HepG2 (cell line): Measurements from ENCODE around the gene DNAJB6. TPM values are rescaled to one million over a fixed set of nuclear protein-coding genes. Genes with fewer than 3 reads are reported as not detected.

Source experiments
- ATAC-seq: fragments of 200-7000 bp; cut with Tn5 transposase; 3 replicates; pipeline ENCODE4 v1.9.1; 2020; ENCODE audit warnings: mild to moderate bottlenecking, moderate library complexity
- BruUV-seq: library from RNA; stranded (reverse); fragments of 400-500 nt; replicated peaks from 2 replicates; lab custom pipeline; 2021; lab: Mats Ljungman, UMichigan
- CTCF ChIA-PET: fragments of 300-600 bp; formaldehyde crosslinking; extraction: SDS; loops from one replicate; lab custom pipeline; 2021; ENCODE audit warnings: low total read pairs, inconsistent platforms, low intra/inter-chr PET ratio; lab: Yijun Ruan, JAX
- POLR2A ChIA-PET: fragments of 350-600 bp; sonication (Branson Sonifier 250); formaldehyde crosslinking; loops from one replicate; lab custom pipeline; 2020; ENCODE audit warnings: antibody characterized with exemption, inconsistent platforms; lab: Yijun Ruan, JAX
- DNase-seq: peaks from one replicate; pipeline ENCODE4 v3.0.0-alpha.2; 2015; ENCODE audit warnings: low spot score
- FAIRE-seq: peaks from 3 replicates; lab custom pipeline; 2011; peaks lifted over from hg19 to GRCh38; lab: Jason Lieb, UNC
- H2AFZ ChIP-seq: one replicate; pipeline ENCODE4 v1.6.1; 2011; ENCODE audit warnings: low read length, inconsistent platforms
- H3K27ac ChIP-seq: fragments of 300-600 bp; 3 replicates; pipeline ENCODE4 v1.8.0; 2011; ENCODE audit warnings: mixed run types, mild to moderate bottlenecking, mixed read lengths, low read length, inconsistent platforms; ENCODE audit not compliant: insufficient read depth; ENCODE audit errors: extremely low read length
- H3K27me3 ChIP-seq, 2 experiments: fragments of 200-600 bp in 1 of 2; 2 replicates in 1 of 2; 3 replicates in 1 of 2; pipeline versions ENCODE4 v1.6.0 to v1.8.0; 2011; ENCODE audit warnings: low read length in 2 of 2, mild to moderate bottlenecking in 2 of 2, moderate library complexity in 2 of 2, inconsistent platforms in 1 of 2; ENCODE audit not compliant: insufficient read depth in 2 of 2, control insufficient read depth in 1 of 2
- H3K36me3 ChIP-seq, 2 experiments: fragments of 200-600 bp in 1 of 2; replicated peaks in 1 of 2; 2 replicates in 1 of 2; 3 replicates in 1 of 2; pipeline versions ENCODE4 v1.5.1 to v1.8.0; 2011; ENCODE audit warnings: low read length in 2 of 2, inconsistent platforms in 1 of 2; ENCODE audit not compliant: insufficient read depth in 2 of 2, control insufficient read depth in 1 of 2
- H3K4me1 ChIP-seq: 2 replicates; pipeline ENCODE4 v1.5.1; 2012; ENCODE audit warnings: low read length, inconsistent platforms; ENCODE audit not compliant: insufficient read depth
- H3K4me2 ChIP-seq: 2 replicates; pipeline ENCODE4 v1.6.0; 2011; ENCODE audit warnings: low read depth, low read length, inconsistent platforms
- H3K4me3 ChIP-seq, 3 experiments: fragments of 200-600 bp in 1 of 3; sonication (generic), shearing (Covaris generic) in 1 of 3; replicated peaks in 1 of 3; 2 replicates each; pipeline ENCODE4 v1.5.1; 2011 to 2016; ENCODE audit warnings: low read length in 3 of 3, inconsistent platforms in 2 of 3, low read depth in 2 of 3, mild to moderate bottlenecking in 2 of 3, control low read depth in 1 of 3, mixed read lengths in 1 of 3; ENCODE audit not compliant: insufficient read depth in 1 of 3
- H3K79me2 ChIP-seq: one replicate; pipeline ENCODE4 v1.6.1; 2011; ENCODE audit warnings: low read length, inconsistent platforms; ENCODE audit not compliant: insufficient read depth
- H3K9ac ChIP-seq: 2 replicates; pipeline ENCODE4 v1.6.0; 2011; ENCODE audit warnings: mild to moderate bottlenecking, low read depth, low read length, inconsistent platforms; ENCODE audit not compliant: insufficient read depth
- H3K9me3 ChIP-seq: 2 replicates; pipeline ENCODE4 v1.5.1; 2012; ENCODE audit warnings: mild to moderate bottlenecking, low read length
- H4K20me1 ChIP-seq: 2 replicates; pipeline ENCODE4 v1.6.0; 2011; ENCODE audit warnings: inconsistent platforms, mild to moderate bottlenecking, low read length, moderate library complexity; ENCODE audit not compliant: insufficient read depth
- GABPB1 ChIP-seq: IDR thresholded peaks from 2 replicates; pipeline ENCODE4 v1.6.1; 2016; ENCODE audit warnings: mild to moderate bottlenecking, missing genetic modification reagents, moderate library complexity, missing compliant biosample characterization
- GZF1 ChIP-seq: sonication (generic); formaldehyde crosslinking; IDR thresholded peaks from 2 replicates; pipeline ENCODE4 v1.5.1; 2020; ENCODE audit warnings: mild to moderate bottlenecking, missing genetic modification reagents
- NR2F1 ChIP-seq, 2 experiments: fragments of 450-650 bp in 1 of 2; formaldehyde crosslinking in 1 of 2; IDR thresholded peaks; 2 replicates each; pipeline versions ENCODE4 v1.5.0 to v1.6.1; 2016 to 2020; ENCODE audit warnings: mild to moderate bottlenecking in 1 of 2, missing compliant biosample characterization in 1 of 2, missing genetic modification reagents in 1 of 2, moderate library complexity in 1 of 2
- POLR2AphosphoS5 ChIP-seq: IDR thresholded peaks from 2 replicates; pipeline ENCODE4 v1.6.1; 2012; ENCODE audit warnings: low read depth, low read length
- SAP130 ChIP-seq: IDR thresholded peaks from 2 replicates; pipeline ENCODE4 v1.6.1; 2016; ENCODE audit warnings: low read depth
- SOX6 ChIP-seq, 2 experiments: fragments of 450-650 bp in 1 of 2; sonication (generic) in 1 of 2; formaldehyde crosslinking in 1 of 2; IDR thresholded peaks; 2 replicates each; pipeline versions ENCODE4 v1.4.0 to v1.6.1; 2017 to 2020; ENCODE audit warnings: antibody characterized with exemption in 1 of 2, mild to moderate bottlenecking in 1 of 2, missing genetic modification reagents in 1 of 2
- THYN1 ChIP-seq: sonication (generic); formaldehyde crosslinking; IDR thresholded peaks from 2 replicates; pipeline ENCODE4 v1.8.1; 2023; ENCODE audit warnings: low read depth, mild to moderate bottlenecking, moderate library complexity, missing genetic modification reagents, borderline replicate concordance
- ZKSCAN5 ChIP-seq: sonication (generic); formaldehyde crosslinking; IDR thresholded peaks from 2 replicates; pipeline ENCODE4 v1.5.1; 2020; ENCODE audit warnings: mild to moderate bottlenecking, missing genetic modification reagents
- ZNF883 ChIP-seq: sonication (generic); formaldehyde crosslinking; IDR thresholded peaks from 2 replicates; pipeline ENCODE4 v1.5.1; 2020; ENCODE audit warnings: mild to moderate bottlenecking, missing genetic modification reagents; ENCODE audit errors: not compliant biosample characterization
- WGBS: methylation state at CpG from one replicate; pipeline ENCODE4 v1.1.6; 2017; ENCODE audit warnings: low lambda C conversion rate; 5-methylcytosine and 5-hydroxymethylcytosine counted together
- in situ Hi-C: cut with HindIII; loops from 2 replicates; pipeline ENCODE4 v1.10.0; 2017; ENCODE audit warnings: low pct_unique_long_range_greater_than_20kb; ENCODE audit not compliant: extremely low pct_ligation_motif_present
- intact Hi-C: fragments of 100-400 bp; cut with micrococcal nuclease; formaldehyde crosslinking; loops from one replicate; pipeline ENCODE4 v1.10.0; 2022; ENCODE audit not compliant: unreplicated experiment
- polyA plus RNA-seq, 8 experiments: library from polyadenylated mRNA; depleted of rRNA in 3 of 8; stranded (reverse) in 7 of 8; unstranded in 1 of 8; fragments of >200 nt; fragmentation: Illumina TruSeq in 4 of 8; extraction: Trizol in 4 of 8; gene quantifications; 2 replicates each; pipeline versions ENCODE4 v1.2.1 to v1.2.3, GENCODE V29; 2011 to 2016; ENCODE audit warnings: low read depth in 4 of 8, missing spikeins in 1 of 8, mixed read lengths in 1 of 8; ENCODE audit not compliant: insufficient read depth in 1 of 8
- total RNA-seq, 5 experiments: library from RNA; depleted of rRNA; stranded (reverse); fragments of >200 nt; fragmentation: Illumina TruSeq; extraction: Trizol; gene quantifications; 2 replicates each; pipeline ENCODE4 v1.2.3, GENCODE V29; 2016; ENCODE audit warnings: low read depth in 1 of 5
- TF ChIP-seq, protein P1 (sequence below): IDR thresholded peaks from 2 replicates; pipeline ENCODE4 v1.4.0; 2020; ENCODE audit warnings: mild to moderate bottlenecking, missing genetic modification reagents
- TF ChIP-seq, protein P2 (sequence below): sonication (generic); formaldehyde crosslinking; IDR thresholded peaks from 2 replicates; pipeline ENCODE4 v1.9.0; 2021; ENCODE audit warnings: missing genetic modification reagents, mild to moderate bottlenecking, borderline replicate concordance
- TF ChIP-seq, protein P3 (sequence below): sonication (generic); formaldehyde crosslinking; IDR thresholded peaks from 2 replicates; pipeline ENCODE4 v1.9.0; 2022; ENCODE audit warnings: missing genetic modification reagents, mild to moderate bottlenecking, borderline replicate concordance

The DNAJB6 gene
- total and polyA plus RNA-seq, 2 of the 13 experiments (the other 11 are each of a cell fraction or from before 2014, with no cell fraction given), result 29.9 to 53.9 TPM

DNA sequence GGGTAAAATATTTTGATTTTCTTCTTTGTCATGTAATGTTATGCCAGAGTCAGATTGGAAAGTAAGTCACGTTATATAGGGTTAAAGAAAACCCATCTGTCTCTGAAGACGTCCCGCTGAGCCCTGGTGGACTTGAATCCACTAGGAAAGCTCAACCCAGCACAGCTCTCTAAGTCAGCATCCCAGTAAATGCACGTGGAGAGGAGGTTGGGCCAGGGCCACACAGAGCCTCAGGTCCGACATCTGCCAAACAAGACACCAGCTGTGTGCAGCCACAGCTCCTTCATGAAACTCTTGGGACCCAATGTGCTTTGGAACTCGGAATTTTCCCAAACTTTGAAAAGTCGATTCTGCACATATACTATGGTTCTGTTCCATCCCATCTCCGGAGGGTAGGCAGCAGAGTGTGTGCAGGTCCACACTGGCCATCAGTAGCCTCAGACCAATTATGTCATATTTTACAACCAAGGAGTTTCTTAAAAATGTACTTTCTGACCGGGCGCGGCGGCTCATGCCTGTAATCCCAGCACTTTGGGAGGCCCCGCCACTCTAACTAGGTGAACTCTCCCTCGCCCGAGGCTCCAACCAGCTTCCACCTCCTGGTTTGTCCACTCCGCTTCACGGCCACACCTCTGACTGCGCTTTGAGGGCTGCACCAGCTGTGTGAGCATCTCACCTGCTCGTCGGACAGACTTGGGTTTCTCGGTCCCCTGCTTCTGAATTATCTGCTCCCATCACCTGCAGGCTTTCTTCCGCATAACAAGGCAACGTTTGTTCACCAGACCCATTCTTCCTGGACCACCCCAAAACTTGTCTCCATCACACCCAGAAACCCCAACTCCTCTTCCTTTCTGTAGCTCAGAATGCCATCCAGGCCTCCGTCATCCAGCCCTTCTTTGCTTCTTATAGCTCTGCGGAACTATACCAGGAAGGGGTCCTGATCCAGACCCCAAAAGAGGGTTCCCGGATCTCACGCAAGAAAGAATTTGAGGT lies 29.7 kb upstream of the DNAJB6 start (continued):
- TF ChIP-seq POLR2AphosphoS5, result no peak

DNA sequence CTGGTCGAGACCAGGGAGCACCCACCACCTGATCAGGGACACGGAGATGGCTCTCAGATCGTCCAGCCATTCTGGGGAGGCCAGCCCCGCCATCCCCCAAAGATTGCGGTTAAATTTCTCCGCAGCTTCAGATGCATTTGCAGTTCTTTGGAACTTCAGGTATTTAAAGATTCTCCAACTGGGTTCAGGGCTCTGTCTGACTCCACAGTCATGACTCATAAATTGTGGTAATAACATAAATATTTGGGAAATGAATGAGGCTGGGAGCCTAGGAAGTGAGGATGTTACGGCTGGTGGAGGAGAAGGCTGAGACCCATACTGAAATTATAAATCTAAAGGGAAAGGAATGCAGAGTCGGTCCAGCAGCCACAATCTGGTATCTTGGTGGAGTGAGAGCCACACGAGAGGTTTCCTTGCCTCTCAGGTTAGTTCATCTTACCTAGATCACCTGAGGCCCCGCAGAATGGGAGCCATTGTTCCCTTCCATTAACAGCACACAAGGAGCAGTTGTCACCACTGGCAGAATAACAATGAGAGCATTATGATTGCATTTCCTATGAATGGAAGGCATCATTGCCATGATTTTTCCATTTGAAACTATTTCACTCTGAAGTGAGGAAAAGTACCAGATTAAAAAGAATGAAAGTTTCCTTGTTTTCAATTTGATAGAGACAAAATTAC lies 26.7 kb upstream of the DNAJB6 start:
- peaks cover 25% of the 10 kb centered on the region for H3K4me1 ChIP-seq
- H3K27ac ChIP-seq, result no peak overlapping the region
- no TSS peak for BruUV-seq
- no peaks in the 10 kb centered on the region for H3K36me3 ChIP-seq
- ATAC-seq (peak; percentile 56), FAIRE-seq (no peak), DNase-seq (peak; percentile 74)
- intact Hi-C loops, result no loop called here
- H3K4me2 ChIP-seq, result peak overlapping the region; percentile 60
- peaks cover 3 to 14% of the 10 kb centered on the region in 2 experiments; a peak in 4 of 5 replicates for H3K27me3 ChIP-seq
- peak overlapping the region; percentile 25; the same call in 1 of the 2 replicates for H3K9ac ChIP-seq
- H3K9me3 ChIP-seq, result no peaks in the 10 kb centered on the region
- in situ Hi-C loops, result no loop called here
- 19% methylated on average over 6 of the region's 10 CpGs for WGBS
- H4K20me1 ChIP-seq, result no peaks in the 10 kb centered on the region
- H3K79me2 ChIP-seq, result no peaks in the 10 kb centered on the region
- no peak overlapping the region for H2AFZ ChIP-seq
- ChIA-PET CTCF (no interaction called here), POLR2A (interaction anchor here (0.8 kb wide), 1 partner anchor 10 kb away, joined by 3 read pairs; no protein-coding TSS in a partner anchor)
- peak overlapping the region in 1 of 3 experiments; percentile 44; a peak in 2 of 6 replicates for H3K4me3 ChIP-seq
- TF ChIP-seq, protein P1, sequence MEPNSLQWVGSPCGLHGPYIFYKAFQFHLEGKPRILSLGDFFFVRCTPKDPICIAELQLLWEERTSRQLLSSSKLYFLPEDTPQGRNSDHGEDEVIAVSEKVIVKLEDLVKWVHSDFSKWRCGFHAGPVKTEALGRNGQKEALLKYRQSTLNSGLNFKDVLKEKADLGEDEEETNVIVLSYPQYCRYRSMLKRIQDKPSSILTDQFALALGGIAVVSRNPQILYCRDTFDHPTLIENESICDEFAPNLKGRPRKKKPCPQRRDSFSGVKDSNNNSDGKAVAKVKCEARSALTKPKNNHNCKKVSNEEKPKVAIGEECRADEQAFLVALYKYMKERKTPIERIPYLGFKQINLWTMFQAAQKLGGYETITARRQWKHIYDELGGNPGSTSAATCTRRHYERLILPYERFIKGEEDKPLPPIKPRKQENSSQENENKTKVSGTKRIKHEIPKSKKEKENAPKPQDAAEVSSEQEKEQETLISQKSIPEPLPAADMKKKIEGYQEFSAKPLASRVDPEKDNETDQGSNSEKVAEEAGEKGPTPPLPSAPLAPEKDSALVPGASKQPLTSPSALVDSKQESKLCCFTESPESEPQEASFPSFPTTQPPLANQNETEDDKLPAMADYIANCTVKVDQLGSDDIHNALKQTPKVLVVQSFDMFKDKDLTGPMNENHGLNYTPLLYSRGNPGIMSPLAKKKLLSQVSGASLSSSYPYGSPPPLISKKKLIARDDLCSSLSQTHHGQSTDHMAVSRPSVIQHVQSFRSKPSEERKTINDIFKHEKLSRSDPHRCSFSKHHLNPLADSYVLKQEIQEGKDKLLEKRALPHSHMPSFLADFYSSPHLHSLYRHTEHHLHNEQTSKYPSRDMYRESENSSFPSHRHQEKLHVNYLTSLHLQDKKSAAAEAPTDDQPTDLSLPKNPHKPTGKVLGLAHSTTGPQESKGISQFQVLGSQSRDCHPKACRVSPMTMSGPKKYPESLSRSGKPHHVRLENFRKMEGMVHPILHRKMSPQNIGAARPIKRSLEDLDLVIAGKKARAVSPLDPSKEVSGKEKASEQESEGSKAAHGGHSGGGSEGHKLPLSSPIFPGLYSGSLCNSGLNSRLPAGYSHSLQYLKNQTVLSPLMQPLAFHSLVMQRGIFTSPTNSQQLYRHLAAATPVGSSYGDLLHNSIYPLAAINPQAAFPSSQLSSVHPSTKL (CRISPR knock-in tag), result peak; percentile 9; the same call in 1 of the 2 replicates
- TF ChIP-seq GABPB1 (CRISPR knock-in tag) (no peak), GZF1 (no peak), NR2F1 (CRISPR knock-in tag; IDR thresholded peaks at IDR 0.05) (no peak), ZNF883 (CRISPR knock-in tag) (no peak), THYN1 (CRISPR knock-in tag) (no peak), ZKSCAN5 (CRISPR knock-in tag) (no peak), SOX6 (IDR thresholded peaks at IDR 0.05) (no peak), SOX6 (CRISPR knock-in tag; IDR thresholded peaks at IDR 0.05) (peak; percentile 41; the same call in 1 of the 2 replicates), SAP130 (peak; percentile 17; the same call in 1 of the 2 replicates)
- TF ChIP-seq, protein P2, sequence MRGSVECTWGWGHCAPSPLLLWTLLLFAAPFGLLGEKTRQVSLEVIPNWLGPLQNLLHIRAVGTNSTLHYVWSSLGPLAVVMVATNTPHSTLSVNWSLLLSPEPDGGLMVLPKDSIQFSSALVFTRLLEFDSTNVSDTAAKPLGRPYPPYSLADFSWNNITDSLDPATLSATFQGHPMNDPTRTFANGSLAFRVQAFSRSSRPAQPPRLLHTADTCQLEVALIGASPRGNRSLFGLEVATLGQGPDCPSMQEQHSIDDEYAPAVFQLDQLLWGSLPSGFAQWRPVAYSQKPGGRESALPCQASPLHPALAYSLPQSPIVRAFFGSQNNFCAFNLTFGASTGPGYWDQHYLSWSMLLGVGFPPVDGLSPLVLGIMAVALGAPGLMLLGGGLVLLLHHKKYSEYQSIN (CRISPR knock-in tag), result no peak
- TF ChIP-seq, protein P3, sequence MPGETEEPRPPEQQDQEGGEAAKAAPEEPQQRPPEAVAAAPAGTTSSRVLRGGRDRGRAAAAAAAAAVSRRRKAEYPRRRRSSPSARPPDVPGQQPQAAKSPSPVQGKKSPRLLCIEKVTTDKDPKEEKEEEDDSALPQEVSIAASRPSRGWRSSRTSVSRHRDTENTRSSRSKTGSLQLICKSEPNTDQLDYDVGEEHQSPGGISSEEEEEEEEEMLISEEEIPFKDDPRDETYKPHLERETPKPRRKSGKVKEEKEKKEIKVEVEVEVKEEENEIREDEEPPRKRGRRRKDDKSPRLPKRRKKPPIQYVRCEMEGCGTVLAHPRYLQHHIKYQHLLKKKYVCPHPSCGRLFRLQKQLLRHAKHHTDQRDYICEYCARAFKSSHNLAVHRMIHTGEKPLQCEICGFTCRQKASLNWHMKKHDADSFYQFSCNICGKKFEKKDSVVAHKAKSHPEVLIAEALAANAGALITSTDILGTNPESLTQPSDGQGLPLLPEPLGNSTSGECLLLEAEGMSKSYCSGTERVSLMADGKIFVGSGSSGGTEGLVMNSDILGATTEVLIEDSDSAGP (CRISPR knock-in tag), result no peak
